Aorta (tissue), 5 donors: ENCODE results near the gene SLC45A3. TPM values are rescaled to one million over a fixed set of nuclear protein-coding genes. Genes with fewer than 3 reads are reported as not detected.

ENCODE experiments used
- ATAC-seq: fragments of 200-7000 bp; cut with Tn5 transposase; one replicate; pipeline ENCODE4 v1.9.1; 2022; ENCODE audit warnings: moderate library complexity; ENCODE audit not compliant: low FRiP score
- DNase-seq, 2 donors: peaks; one replicate each; pipeline ENCODE4 v3.0.0-alpha.2; 2020
- H3K27ac ChIP-seq, 2 donors: one replicate each; pipeline ENCODE4 v1.5.1; 2013; ENCODE audit warnings: low read length in 2 of 2, mild to moderate bottlenecking in 2 of 2, moderate library complexity in 2 of 2, control low read depth in 1 of 2, inconsistent platforms in 1 of 2, low read depth in 1 of 2
- H3K27me3 ChIP-seq, 2 donors: one replicate each; pipeline ENCODE4 v1.6.1; 2013; ENCODE audit warnings: control low read depth in 1 of 2, low read length in 1 of 2, mild to moderate bottlenecking in 1 of 2, moderate library complexity in 1 of 2; ENCODE audit not compliant: insufficient read depth in 2 of 2, control insufficient read depth in 1 of 2
- H3K36me3 ChIP-seq, 2 donors: one replicate each; pipeline ENCODE4 v1.6.1; 2013; ENCODE audit warnings: control low read depth in 1 of 2, low read length in 1 of 2, mild to moderate bottlenecking in 1 of 2; ENCODE audit not compliant: insufficient read depth in 2 of 2, control insufficient read depth in 1 of 2
- H3K4me1 ChIP-seq, 2 donors: one replicate each; pipeline ENCODE4 v1.6.1; 2013; ENCODE audit warnings: low read length in 2 of 2, control low read depth in 1 of 2, mild to moderate bottlenecking in 1 of 2, moderate library complexity in 1 of 2; ENCODE audit not compliant: insufficient read depth in 2 of 2, control insufficient read depth in 1 of 2
- H3K4me3 ChIP-seq, 2 donors: one replicate each; pipeline ENCODE4 v1.5.1; 2013; ENCODE audit warnings: low read length in 2 of 2, control low read depth in 1 of 2, mild to moderate bottlenecking in 1 of 2
- H3K9me3 ChIP-seq: one replicate; pipeline ENCODE4 v1.6.1; 2013; ENCODE audit warnings: mild to moderate bottlenecking, low read length; ENCODE audit not compliant: control insufficient read depth
- WGBS, 2 donors: extraction: QIAGEN DNeasy Blood & Tissue Kit; methylation state at CpG; one replicate each; pipeline ENCODE4 v1.1.7; 2013; 5-methylcytosine and 5-hydroxymethylcytosine counted together
- intact Hi-C, 2 donors: fragments of 100-400 bp; cut with DNase I; formaldehyde crosslinking; loops; one replicate each; pipeline versions ENCODE4 v1.14.2 to v1.15.0; 2022
- polyA plus RNA-seq, 2 donors: library from polyadenylated mRNA; stranded (reverse); fragments of 200-250 nt; gene quantifications; one replicate each; pipeline ENCODE4 v1.2.3, GENCODE V29; 2013
- total RNA-seq, 2 donors: library from RNA; stranded (reverse); fragmentation: NEBNext Ultra II Directional; extraction: Animal tissue kit (Norgen Biotek cat#: 25700); gene quantifications; one replicate each; pipeline ENCODE4 v1.2.1, GENCODE V29; 2021
- donor health status: healthy with polysubstance abuse.
- donor health status: Bipolar disorder and iron deficiency.
- donor health status: DM: no; HTN: no; CAD: no.
- donor health status: DM: no; HTN: no; CAD: no.
- donor health status: DM: yes; HTN: yes; CAD: no.

The SLC45A3 gene
- total and polyA plus RNA-seq, 4 donors = 3.0 to 14.1 (median 5.9) TPM

GRCh38 chr1:205714906-205715246 is 34.6 kb upstream of the SLC45A3 start:
- H3K9me3 ChIP-seq = no peaks in the 10 kb centered on the region
- no peak overlapping the region for H3K27ac ChIP-seq
- intact Hi-C loops = loop anchor here (5.0 kb wide), 1 partner anchor 123 kb away; no protein-coding TSS in a partner anchor
- DNase-seq = no peak
- no peak overlapping the region for H3K4me3 ChIP-seq
- H3K27me3 ChIP-seq = no peaks in the 10 kb centered on the region
- peaks cover 7 to 9% of the 10 kb centered on the region in 2 donors for H3K36me3 ChIP-seq
- no peaks in the 10 kb centered on the region for H3K4me1 ChIP-seq
- no peak for ATAC-seq
- WGBS, 2 donors = 76 to 79% methylated on average over 4 of the region's 4 CpGs

- intact Hi-C loops = loop anchor here (5.0 kb wide), 1 partner anchor 122 kb away; no protein-coding TSS in a partner anchor
- H3K27ac ChIP-seq = no peak overlapping the region
- 57 to 62% methylated on average over 5 of the region's 5 CpGs for WGBS, 2 donors
These were observed 34.0 kb upstream of the SLC45A3 start for GRCh38 chr1:205714190-205714905.

GRCh38 chr1:205711105-205712048 is 31.1 kb upstream of the SLC45A3 start:
- intact Hi-C loops = loop anchor here (1.0 to 5.0 kb wide), 3 partner anchors 52 to 119 kb away; no protein-coding TSS in a partner anchor
- no peak overlapping the region for H3K4me3 ChIP-seq
- DNase-seq = no peak
- no peak overlapping the region for H3K27ac ChIP-seq
- ATAC-seq = peak; percentile 90
- H3K36me3 ChIP-seq = peaks cover 2 to 4% of the 10 kb centered on the region in 2 donors
- no peaks in the 10 kb centered on the region for H3K9me3 ChIP-seq
- H3K4me1 ChIP-seq = no peaks in the 10 kb centered on the region
- H3K27me3 ChIP-seq = no peaks in the 10 kb centered on the region
- WGBS, 2 donors = 39 to 40% methylated on average over 8 of the region's 8 CpGs

More at GRCh38 chr1:205714190-205714905, 34.0 kb upstream of the SLC45A3 start:
- no peaks in the 10 kb centered on the region for H3K27me3 ChIP-seq
- ATAC-seq (no peak), DNase-seq (no peak)
- no peak overlapping the region for H3K4me3 ChIP-seq
- no peaks in the 10 kb centered on the region for H3K4me1 ChIP-seq
- H3K9me3 ChIP-seq = no peaks in the 10 kb centered on the region
- H3K36me3 ChIP-seq = peaks cover 6 to 7% of the 10 kb centered on the region in 2 donors

- 41 to 47% methylated on average over 1 of the region's 1 CpG for WGBS, 2 donors
- H3K27me3 ChIP-seq = no peaks in the 10 kb centered on the region
- no peak for ATAC-seq
- H3K4me1 ChIP-seq = no peaks in the 10 kb centered on the region
- H3K36me3 ChIP-seq = peaks cover 0 to 3% of the 10 kb centered on the region in 2 donors
- H3K27ac ChIP-seq = no peak overlapping the region
- no peaks in the 10 kb centered on the region for H3K9me3 ChIP-seq
- no peak overlapping the region for H3K4me3 ChIP-seq
- intact Hi-C loops = loop anchor here (1.0 to 5.0 kb wide), 3 partner anchors 51 to 118 kb away; no protein-coding TSS in a partner anchor
- DNase-seq = no peak
These were observed 30.1 kb upstream of the SLC45A3 start for GRCh38 chr1:205710201-205711062.

- Histone ChIP-seq H3K27ac (no peak overlapping the region), H3K27me3 (no peaks in the 10 kb centered on the region), H3K36me3 (no peaks in the 10 kb centered on the region), H3K9me3 (no peaks in the 10 kb centered on the region), H3K4me3 (no peak overlapping the region), H3K4me1 (no peaks in the 10 kb centered on the region)
- ATAC-seq = no peak
- intact Hi-C loops = loop anchor here (2.0 to 5.0 kb wide), 2 partner anchors 51 to 117 kb away; no protein-coding TSS in a partner anchor
- WGBS, 2 donors = 86% methylated on average over 2 of the region's 2 CpGs
- no peak for DNase-seq
These were observed 29.3 kb upstream of the SLC45A3 start for GRCh38 chr1:205709640-205710039.

- H3K4me1 ChIP-seq = no peaks in the 10 kb centered on the region
- no peak overlapping the region for H3K4me3 ChIP-seq
- ATAC-seq (no peak), DNase-seq (no peak)
- no peak overlapping the region for H3K27ac ChIP-seq
- 27 to 32% methylated on average over 4 of the region's 4 CpGs for WGBS, 2 donors
- H3K36me3 ChIP-seq = no peaks in the 10 kb centered on the region
- intact Hi-C loops = no loop called here
- no peaks in the 10 kb centered on the region for H3K9me3 ChIP-seq
- no peaks in the 10 kb centered on the region for H3K27me3 ChIP-seq
These were observed 28.7 kb upstream of the SLC45A3 start for GRCh38 chr1:205709059-205709398.

- Histone ChIP-seq H3K9me3 (no peaks in the 10 kb centered on the region), H3K4me1 (no peaks in the 10 kb centered on the region), H3K36me3 (no peaks in the 10 kb centered on the region), H3K4me3 (no peak overlapping the region), H3K27ac (no peak overlapping the region), H3K27me3 (no peaks in the 10 kb centered on the region)
- no peak for DNase-seq
- intact Hi-C loops = no loop called here
- peak; percentile 26 for ATAC-seq
- 45 to 55% methylated on average over 6 of the region's 6 CpGs for WGBS, 2 donors
These were observed 26.5 kb upstream of the SLC45A3 start for GRCh38 chr1:205706601-205707502.
